Mesenchymal stem cell (in vitro differentiated cells and primary cell): ENCODE results near the gene TALDO1.

Experiments used
- DNase-seq: peaks from one replicate; pipeline ENCODE4 v3.0.0-alpha.2; 2013
- H2AFZ ChIP-seq: one replicate; pipeline ENCODE4 v1.6.1; 2013; ENCODE audit warnings: low read depth, mild to moderate bottlenecking, control low read depth, inconsistent platforms, low read length, moderate library complexity
- H2AK5ac ChIP-seq: 2 replicates; pipeline ENCODE4 v1.6.1; 2013; ENCODE audit warnings: low read length, moderate library complexity, mild to moderate bottlenecking, inconsistent platforms; ENCODE audit not compliant: severe bottlenecking
- H2BK120ac ChIP-seq: one replicate; pipeline ENCODE4 v1.6.1; 2013; ENCODE audit warnings: low read depth, mild to moderate bottlenecking, inconsistent platforms, low read length, moderate library complexity
- H2BK12ac ChIP-seq, 2 experiments: one replicate each; pipeline ENCODE4 v1.6.1; 2013; ENCODE audit warnings: inconsistent platforms in 2 of 2, low read length in 2 of 2, mild to moderate bottlenecking in 2 of 2, moderate library complexity in 2 of 2, control low read depth in 1 of 2
- H2BK15ac ChIP-seq: one replicate; pipeline ENCODE4 v1.6.1; 2013; ENCODE audit warnings: mild to moderate bottlenecking, low read depth, inconsistent platforms; ENCODE audit not compliant: poor library complexity, severe bottlenecking
- H2BK5ac ChIP-seq: 2 replicates; pipeline ENCODE4 v1.6.1; 2013; ENCODE audit warnings: low read depth, mild to moderate bottlenecking, low read length, control low read depth, inconsistent platforms; ENCODE audit not compliant: poor library complexity, severe bottlenecking
- H3K14ac ChIP-seq, 2 experiments: one replicate each; pipeline ENCODE4 v1.6.1; 2013; ENCODE audit warnings: inconsistent platforms in 2 of 2, low read length in 2 of 2, control low read depth in 1 of 2, mild to moderate bottlenecking in 1 of 2, moderate library complexity in 1 of 2
- H3K18ac ChIP-seq, 2 experiments: one replicate each; pipeline ENCODE4 v1.6.1; 2013; ENCODE audit warnings: inconsistent platforms in 2 of 2, low read length in 2 of 2, control low read depth in 1 of 2, low read depth in 1 of 2, mild to moderate bottlenecking in 1 of 2
- H3K23ac ChIP-seq, 2 experiments: one replicate each; pipeline ENCODE4 v1.6.1; 2013; ENCODE audit warnings: inconsistent platforms in 2 of 2, low read length in 2 of 2, mild to moderate bottlenecking in 2 of 2, moderate library complexity in 2 of 2, control low read depth in 1 of 2
- H3K27ac ChIP-seq: 2 replicates; pipeline ENCODE4 v1.5.1; 2013; ENCODE audit warnings: mild to moderate bottlenecking, moderate library complexity, low read length, control low read depth, inconsistent platforms; ENCODE audit not compliant: poor library complexity, severe bottlenecking
- H3K27me3 ChIP-seq, 2 experiments: 2 replicates each; pipeline versions ENCODE4 v1.6.1 to v1.7.0; 2013; ENCODE audit warnings: low read length in 2 of 2, mild to moderate bottlenecking in 2 of 2, moderate library complexity in 2 of 2, control low read depth in 1 of 2, inconsistent platforms in 1 of 2; ENCODE audit not compliant: control insufficient read depth in 1 of 2, insufficient read depth in 1 of 2
- H3K36me3 ChIP-seq, 2 experiments: 2 replicates each; pipeline versions ENCODE4 v1.6.1 to v1.7.0; 2013; ENCODE audit warnings: low read length in 2 of 2, control low read depth in 1 of 2, inconsistent platforms in 1 of 2, low read depth in 1 of 2, mild to moderate bottlenecking in 1 of 2; ENCODE audit not compliant: insufficient read depth in 2 of 2, control insufficient read depth in 1 of 2
- H3K4ac ChIP-seq, 2 experiments: one replicate each; pipeline ENCODE4 v1.6.1; 2013; ENCODE audit warnings: inconsistent platforms in 2 of 2, low read length in 2 of 2, mild to moderate bottlenecking in 2 of 2, moderate library complexity in 2 of 2, control low read depth in 1 of 2, low read depth in 1 of 2
- H3K4me1 ChIP-seq: 2 replicates; pipeline ENCODE4 v1.6.1; 2013; ENCODE audit warnings: low read depth, low read length, control low read depth; ENCODE audit not compliant: control insufficient read depth, insufficient read depth
- H3K4me2 ChIP-seq: 2 replicates; pipeline ENCODE4 v1.6.1; 2013; ENCODE audit warnings: low read length, mild to moderate bottlenecking, inconsistent platforms; ENCODE audit not compliant: poor library complexity, severe bottlenecking
- H3K4me3 ChIP-seq, 2 experiments: 2 replicates each; pipeline versions ENCODE4 v1.5.1 to v1.7.0; 2013; ENCODE audit warnings: low read length in 2 of 2, mild to moderate bottlenecking in 2 of 2, control low read depth in 1 of 2, low read depth in 1 of 2; ENCODE audit not compliant: insufficient read depth in 1 of 2
- H3K79me1 ChIP-seq: replicated peaks from 2 replicates; pipeline ENCODE4 v1.6.1; 2013; ENCODE audit warnings: mild to moderate bottlenecking, control low read depth, low read length, inconsistent platforms; ENCODE audit not compliant: poor library complexity, severe bottlenecking
- H3K9ac ChIP-seq: 2 replicates; pipeline ENCODE4 v1.7.0; 2013; ENCODE audit warnings: mild to moderate bottlenecking, low read length, moderate library complexity
- H3K9me3 ChIP-seq: 2 replicates; pipeline ENCODE4 v1.7.0; 2013; ENCODE audit warnings: mild to moderate bottlenecking, low read length; ENCODE audit not compliant: control insufficient read depth
- H4K8ac ChIP-seq: one replicate; pipeline ENCODE4 v1.6.1; 2013; ENCODE audit warnings: inconsistent platforms, mild to moderate bottlenecking, low read length, moderate library complexity
- H4K91ac ChIP-seq: one replicate; pipeline ENCODE4 v1.6.1; 2013; ENCODE audit warnings: mild to moderate bottlenecking, low read length, inconsistent platforms
- WGBS: methylation state at CpG from one replicate; pipeline ENCODE4 v1.1.7; 2013; ENCODE audit warnings: mixed read lengths; 5-methylcytosine and 5-hydroxymethylcytosine counted together

The TALDO1 gene

DNA sequence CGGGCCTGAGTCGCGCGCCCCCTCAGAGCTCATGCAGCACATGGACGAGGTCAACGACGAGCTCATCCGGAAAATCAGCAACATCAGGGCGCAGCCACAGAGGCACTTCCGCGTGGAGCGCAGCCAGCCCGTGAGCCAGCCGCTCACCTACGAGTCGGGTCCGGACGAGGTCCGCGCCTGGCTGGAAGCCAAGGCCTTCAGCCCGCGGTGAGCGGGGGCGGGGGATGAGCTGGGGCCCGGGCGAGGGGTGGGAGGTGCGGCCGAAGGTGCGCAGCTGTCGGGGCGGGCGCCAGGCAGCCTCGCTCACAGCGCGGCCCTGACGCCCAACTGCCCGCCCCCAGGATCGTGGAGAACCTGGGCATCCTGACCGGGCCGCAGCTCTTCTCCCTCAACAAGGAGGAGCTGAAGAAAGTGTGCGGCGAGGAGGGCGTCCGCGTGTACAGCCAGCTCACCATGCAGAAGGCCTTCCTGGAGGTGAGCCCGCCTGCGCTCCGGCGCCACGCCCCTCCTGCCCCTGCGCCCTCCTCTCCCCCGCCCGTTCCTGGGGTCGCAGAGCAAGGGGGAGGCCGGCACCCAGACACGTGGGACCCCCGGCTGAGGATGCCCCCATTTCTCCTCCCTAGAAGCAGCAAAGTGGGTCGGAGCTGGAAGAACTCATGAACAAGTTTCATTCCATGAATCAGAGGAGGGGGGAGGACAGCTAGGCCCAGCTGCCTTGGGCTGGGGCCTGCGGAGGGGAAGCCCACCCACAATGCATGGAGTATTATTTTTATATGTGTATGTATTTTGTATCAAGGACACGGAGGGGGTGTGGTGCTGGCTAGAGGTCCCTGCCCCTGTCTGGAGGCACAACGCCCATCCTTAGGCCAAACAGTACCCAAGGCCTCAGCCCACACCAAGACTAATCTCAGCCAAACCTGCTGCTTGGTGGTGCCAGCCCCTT is 20.7 kb upstream of the TALDO1 start:
- peak overlapping the region; percentile 76 for H4K8ac ChIP-seq
- no peak overlapping the region for H4K91ac ChIP-seq
- H2BK12ac ChIP-seq, result no peak overlapping the region
- H3K4me3 ChIP-seq, result no peak overlapping the region
- H2BK15ac ChIP-seq, result peak overlapping the region; percentile 39
- H2BK120ac ChIP-seq, result no peak overlapping the region
- H3K9ac ChIP-seq, result no peak overlapping the region
- H3K23ac ChIP-seq, result peak overlapping the region in 1 of 2 experiments; percentile 51
- H3K27ac ChIP-seq, result peak overlapping the region; percentile 79
- peaks cover 48% of the 10 kb centered on the region for H3K4me1 ChIP-seq
- peaks cover 0 to 3% of the 10 kb centered on the region in 2 experiments for H3K27me3 ChIP-seq
- peaks cover 15% of the 10 kb centered on the region for H3K79me1 ChIP-seq
- H2AK5ac ChIP-seq, result peak overlapping the region; percentile 11
- peaks cover 22 to 62% of the 10 kb centered on the region in 2 experiments for H3K36me3 ChIP-seq
- peak overlapping the region; percentile 4 for H2BK5ac ChIP-seq
- no peak overlapping the region for H3K4ac ChIP-seq
- H3K14ac ChIP-seq, result peak overlapping the region in 1 of 2 experiments; percentile 38
- WGBS, result 34% methylated on average over 57 of the region's 61 CpGs
- DNase-seq, result no peak
- H3K9me3 ChIP-seq, result no peaks in the 10 kb centered on the region
- H3K18ac ChIP-seq, result no peak overlapping the region
- peak overlapping the region; percentile 30 for H2AFZ ChIP-seq
- no peak overlapping the region for H3K4me2 ChIP-seq

- H2BK120ac ChIP-seq, result no peak overlapping the region
- 96% methylated on average over 12 of the region's 12 CpGs for WGBS
- H3K36me3 ChIP-seq, result peaks cover 20 to 54% of the 10 kb centered on the region in 2 experiments
Measured at GRCh38 chr11:727281-727701, 20.0 kb upstream of the TALDO1 start.

DNA sequence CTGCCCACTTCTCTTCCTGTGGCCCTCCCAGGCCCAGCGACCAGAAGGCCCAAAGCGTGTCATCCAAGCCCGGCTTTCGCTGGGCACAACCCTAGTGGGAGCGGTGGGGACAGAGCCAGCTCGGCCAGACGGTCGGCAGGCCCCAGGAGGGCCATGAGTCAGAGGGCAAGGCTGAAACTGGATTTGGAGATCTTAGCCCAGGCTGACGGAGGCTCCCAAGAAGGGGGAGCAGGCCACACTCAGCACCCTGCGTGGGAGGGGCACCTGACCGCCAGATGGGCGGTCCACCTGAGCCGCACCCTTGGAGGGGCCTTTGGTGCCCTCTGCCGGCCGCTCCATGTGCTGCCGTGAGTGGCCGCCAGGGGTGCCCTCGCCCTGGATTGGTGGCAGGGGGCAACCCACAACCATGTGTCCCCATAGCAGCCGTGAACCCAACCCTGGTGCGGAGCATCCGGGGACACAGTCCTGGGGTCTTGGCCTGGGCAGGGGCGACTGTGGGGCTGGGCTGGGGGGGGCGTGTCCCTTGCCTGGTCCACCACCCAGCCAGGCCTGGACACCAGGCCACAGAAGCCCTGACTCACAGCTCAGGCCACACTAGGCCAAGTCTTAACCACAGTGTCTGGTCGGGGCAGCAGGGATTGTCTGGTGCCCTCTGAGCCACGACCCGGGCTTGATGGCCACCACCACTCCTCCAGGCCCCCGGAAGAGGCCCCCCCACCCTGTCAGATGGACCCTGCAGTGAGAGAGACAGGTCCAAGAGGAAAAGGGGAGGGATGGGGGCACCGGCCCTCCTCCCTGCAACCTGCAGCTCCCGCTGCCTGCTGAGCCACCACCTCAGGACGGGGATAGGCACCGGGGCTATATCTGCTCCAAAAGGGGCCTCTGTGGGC is 19.2 kb upstream of the TALDO1 start:
- Histone ChIP-seq H3K4me2 (no peak overlapping the region), H3K9me3 (no peaks in the 10 kb centered on the region), H2BK120ac (no peak overlapping the region), H3K4me1 (peaks cover 48% of the 10 kb centered on the region), H4K91ac (no peak overlapping the region), H2BK15ac (no peak overlapping the region), H2BK12ac (no peak overlapping the region), H4K8ac (peak overlapping the region; percentile 71), H3K79me1 (peaks cover 13% of the 10 kb centered on the region), H3K4ac (no peak overlapping the region), H3K4me3 (no peak overlapping the region), H2AK5ac (no peak overlapping the region), H3K36me3 (peaks cover 17 to 46% of the 10 kb centered on the region in 2 experiments), H3K18ac (peak overlapping the region in 1 of 2 experiments; percentile 6), H3K27me3 (peaks cover 0 to 12% of the 10 kb centered on the region in 2 experiments), H3K27ac (peak overlapping the region; percentile 79), H2BK5ac (no peak overlapping the region), H3K9ac (peak overlapping the region; percentile 33), H2AFZ (no peak overlapping the region), H3K14ac (no peak overlapping the region), H3K23ac (no peak overlapping the region)
- 41% methylated on average over 29 of the region's 31 CpGs for WGBS
- peak; percentile 81 for DNase-seq

More at GRCh38 chr11:727281-727701, 20.0 kb upstream of the TALDO1 start:
- H3K4me1 ChIP-seq, result peaks cover 48% of the 10 kb centered on the region
- H3K4ac ChIP-seq, result no peak overlapping the region
- peak overlapping the region; percentile 33 for H3K9ac ChIP-seq
- H3K27me3 ChIP-seq, result peaks cover 0 to 4% of the 10 kb centered on the region in 2 experiments
- H3K18ac ChIP-seq, result no peak overlapping the region
- no peak overlapping the region for H3K4me2 ChIP-seq
- H4K91ac ChIP-seq, result no peak overlapping the region
- no peaks in the 10 kb centered on the region for H3K9me3 ChIP-seq
- no peak overlapping the region for H3K14ac ChIP-seq
- peak overlapping the region; percentile 30 for H2AK5ac ChIP-seq
- no peak overlapping the region for H2BK12ac ChIP-seq
- no peak overlapping the region for H4K8ac ChIP-seq
- no peak overlapping the region for H2AFZ ChIP-seq
- no peak overlapping the region for H2BK5ac ChIP-seq
- peaks cover 13% of the 10 kb centered on the region for H3K79me1 ChIP-seq
- no peak for DNase-seq
- no peak overlapping the region for H2BK15ac ChIP-seq
- peak overlapping the region; percentile 79 for H3K27ac ChIP-seq
- no peak overlapping the region for H3K23ac ChIP-seq
- H3K4me3 ChIP-seq, result no peak overlapping the region
